ENCODE measurements around the gene HMG20A. TPM values are rescaled to one million over a fixed set of nuclear protein-coding genes. Genes with fewer than 3 reads are reported as not detected.
A peak's percentile ranks its signal among the peaks of the same experiment; 100 is the strongest.

The HMG20A gene
- total RNA-seq, 1 donor from 2014 or later, result 46.5 TPM

DNA sequence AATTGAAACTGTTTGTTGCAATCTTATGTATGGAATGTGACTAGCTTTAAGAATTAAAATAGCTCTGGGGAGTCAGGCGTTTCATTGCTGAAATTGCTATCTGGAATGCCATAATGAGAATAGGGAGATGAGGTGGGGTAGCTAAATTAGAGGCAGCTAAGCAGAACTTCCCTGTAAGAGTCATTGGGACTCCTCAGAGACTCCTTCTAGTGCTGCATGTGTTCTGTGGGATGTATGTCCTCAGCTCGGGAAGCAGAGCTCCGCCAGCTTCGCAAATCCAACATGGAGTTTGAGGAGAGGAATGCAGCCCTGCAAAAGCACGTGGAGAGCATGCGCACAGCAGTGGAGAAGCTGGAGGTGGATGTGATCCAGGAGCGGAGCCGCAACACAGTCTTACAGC, 57.4 kb downstream of the HMG20A start:
- Mint-ChIP-seq H3K4me3 (no peak overlapping the region), H3K36me3 (ENCODE audit: low read depth) (peaks cover 32% of the 10 kb centered on the region), H3K9me3 (no peaks in the 10 kb centered on the region), H3K27ac (no peak overlapping the region), H3K27me3 (ENCODE audit: insufficient read depth) (no peaks in the 10 kb centered on the region), H3K4me1 (ENCODE audit: low read depth) (peaks cover 10% of the 10 kb centered on the region)
- DNase-seq (ENCODE audit: low spot score), result no peak
- intact Hi-C loops (cut with micrococcal nuclease), result no loop called here

DNA sequence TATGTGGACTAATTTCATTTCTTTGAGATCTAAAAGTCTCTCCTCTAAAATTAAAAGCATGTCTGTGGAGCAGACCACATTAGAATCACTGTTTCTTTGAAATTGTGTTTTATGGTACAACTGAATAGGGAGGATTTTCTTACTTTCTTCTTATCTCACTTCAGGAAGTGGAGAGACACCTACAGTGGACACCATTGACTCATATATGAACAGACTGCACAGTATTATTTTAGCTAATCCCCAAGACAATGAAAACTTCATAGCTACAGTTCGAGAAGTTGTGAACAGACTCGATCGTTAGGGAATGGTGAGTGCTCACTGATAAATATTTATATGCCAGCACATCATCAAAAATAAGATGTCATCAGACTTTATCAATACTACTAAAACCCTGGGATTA, 58.3 kb downstream of the HMG20A start:
- intact Hi-C loops (cut with micrococcal nuclease), result no loop called here
- no peak for DNase-seq (ENCODE audit: low spot score)
- peaks cover 10% of the 10 kb centered on the region for H3K4me1 Mint-ChIP-seq (ENCODE audit: low read depth)
- H3K27me3 Mint-ChIP-seq (ENCODE audit: insufficient read depth), result no peaks in the 10 kb centered on the region
- peak overlapping the region; percentile 4 for H3K27ac Mint-ChIP-seq
- H3K36me3 Mint-ChIP-seq (ENCODE audit: low read depth), result peaks cover 30% of the 10 kb centered on the region
- H3K9me3 Mint-ChIP-seq, result no peaks in the 10 kb centered on the region
- no peak overlapping the region for H3K4me3 Mint-ChIP-seq

DNA sequence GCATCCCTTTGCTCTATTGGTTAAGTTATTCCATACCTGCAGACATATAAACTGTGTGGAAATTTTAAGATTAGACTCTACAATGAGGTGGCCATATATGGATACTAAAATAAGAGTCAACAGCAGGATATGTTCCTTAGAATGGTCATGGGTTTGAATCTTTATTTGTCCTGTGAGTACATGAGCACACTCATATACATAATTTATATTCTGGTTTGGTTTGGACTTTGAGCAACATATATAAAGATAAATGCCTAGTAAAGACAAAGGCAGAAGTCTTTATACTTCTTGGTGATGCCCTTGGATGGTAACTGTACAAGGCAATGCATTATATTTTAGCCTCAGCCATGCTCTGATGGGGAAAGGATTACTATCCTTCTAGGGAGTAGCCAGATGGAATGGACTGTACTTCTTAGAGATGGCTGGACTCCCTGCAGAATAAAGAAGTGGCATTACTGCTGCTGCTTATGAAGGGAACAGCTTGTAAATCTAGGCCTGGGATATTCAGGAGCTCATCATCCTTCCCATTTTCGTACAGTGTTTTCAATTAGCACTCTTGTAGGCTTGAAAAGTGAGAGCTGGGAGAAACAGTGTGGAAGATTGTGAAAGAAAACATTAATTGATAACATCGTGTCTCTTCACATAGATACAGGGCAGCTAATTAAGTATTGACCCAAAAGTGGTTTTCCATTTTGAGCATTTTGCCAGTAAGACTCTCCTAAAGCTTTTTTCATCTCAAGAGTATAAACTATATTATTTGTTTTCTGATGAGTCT, 60.4 kb downstream of the HMG20A start:
- H3K4me1 Mint-ChIP-seq (ENCODE audit: low read depth), result peaks cover 10% of the 10 kb centered on the region
- H3K4me3 Mint-ChIP-seq, result no peak overlapping the region
- H3K36me3 Mint-ChIP-seq (ENCODE audit: low read depth), result peaks cover 37% of the 10 kb centered on the region
- intact Hi-C loops (cut with micrococcal nuclease), result no loop called here
- no peaks in the 10 kb centered on the region for H3K9me3 Mint-ChIP-seq
- no peaks in the 10 kb centered on the region for H3K27me3 Mint-ChIP-seq (ENCODE audit: insufficient read depth)
- no peak overlapping the region for H3K27ac Mint-ChIP-seq
- no peak for DNase-seq (ENCODE audit: low spot score)

DNA sequence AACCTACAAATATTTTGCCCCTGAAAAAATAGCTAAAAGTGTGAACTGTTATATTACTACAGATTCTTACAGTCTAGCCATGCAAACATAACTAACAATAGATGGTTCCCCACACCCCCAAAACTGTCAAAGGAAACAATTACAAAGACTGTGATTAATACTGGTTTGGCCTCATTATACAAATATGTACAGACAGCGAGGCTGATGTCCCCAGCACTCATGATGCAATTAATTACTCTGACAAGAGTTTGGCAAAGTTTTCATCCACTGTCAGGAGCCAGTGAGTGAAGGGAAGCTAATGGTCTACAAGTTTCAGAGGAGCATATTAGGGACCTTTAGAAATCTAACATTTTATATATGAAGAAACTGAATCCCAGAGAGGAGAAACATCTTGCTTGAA, 61.0 kb downstream of the HMG20A start:
- Mint-ChIP-seq H3K9me3 (no peaks in the 10 kb centered on the region), H3K27ac (no peak overlapping the region), H3K27me3 (ENCODE audit: insufficient read depth) (no peaks in the 10 kb centered on the region), H3K4me3 (no peak overlapping the region), H3K4me1 (ENCODE audit: low read depth) (peaks cover 10% of the 10 kb centered on the region), H3K36me3 (ENCODE audit: low read depth) (peaks cover 37% of the 10 kb centered on the region)
- DNase-seq (ENCODE audit: low spot score), result no peak
- intact Hi-C loops (cut with micrococcal nuclease), result no loop called here

DNA sequence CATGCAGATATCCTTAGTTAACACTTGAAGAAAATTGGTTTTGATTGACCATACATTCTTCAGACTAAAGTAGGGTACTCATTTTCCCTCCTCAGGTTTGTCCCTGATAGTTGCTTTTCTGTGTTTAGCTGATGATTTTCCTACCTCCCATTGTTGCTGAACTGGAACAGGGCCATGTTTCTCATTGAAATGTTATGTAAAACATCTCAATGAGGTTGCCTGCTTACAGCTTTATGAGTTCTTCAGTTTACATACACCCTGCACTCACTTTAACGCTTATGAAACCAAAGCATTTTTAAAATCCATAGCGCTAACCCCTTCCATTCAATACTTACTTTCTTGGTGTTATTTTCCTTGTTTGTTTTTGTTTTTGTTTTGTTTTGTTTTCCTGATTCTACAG, 61.9 kb downstream of the HMG20A start:
- no peak overlapping the region for H3K4me3 Mint-ChIP-seq
- H3K27me3 Mint-ChIP-seq (ENCODE audit: insufficient read depth), result no peaks in the 10 kb centered on the region
- peaks cover 18% of the 10 kb centered on the region for H3K4me1 Mint-ChIP-seq (ENCODE audit: low read depth)
- no peak for DNase-seq (ENCODE audit: low spot score)
- peaks cover 40% of the 10 kb centered on the region for H3K36me3 Mint-ChIP-seq (ENCODE audit: low read depth)
- intact Hi-C loops (cut with micrococcal nuclease), result no loop called here
- no peak overlapping the region for H3K27ac Mint-ChIP-seq
- no peaks in the 10 kb centered on the region for H3K9me3 Mint-ChIP-seq

DNA sequence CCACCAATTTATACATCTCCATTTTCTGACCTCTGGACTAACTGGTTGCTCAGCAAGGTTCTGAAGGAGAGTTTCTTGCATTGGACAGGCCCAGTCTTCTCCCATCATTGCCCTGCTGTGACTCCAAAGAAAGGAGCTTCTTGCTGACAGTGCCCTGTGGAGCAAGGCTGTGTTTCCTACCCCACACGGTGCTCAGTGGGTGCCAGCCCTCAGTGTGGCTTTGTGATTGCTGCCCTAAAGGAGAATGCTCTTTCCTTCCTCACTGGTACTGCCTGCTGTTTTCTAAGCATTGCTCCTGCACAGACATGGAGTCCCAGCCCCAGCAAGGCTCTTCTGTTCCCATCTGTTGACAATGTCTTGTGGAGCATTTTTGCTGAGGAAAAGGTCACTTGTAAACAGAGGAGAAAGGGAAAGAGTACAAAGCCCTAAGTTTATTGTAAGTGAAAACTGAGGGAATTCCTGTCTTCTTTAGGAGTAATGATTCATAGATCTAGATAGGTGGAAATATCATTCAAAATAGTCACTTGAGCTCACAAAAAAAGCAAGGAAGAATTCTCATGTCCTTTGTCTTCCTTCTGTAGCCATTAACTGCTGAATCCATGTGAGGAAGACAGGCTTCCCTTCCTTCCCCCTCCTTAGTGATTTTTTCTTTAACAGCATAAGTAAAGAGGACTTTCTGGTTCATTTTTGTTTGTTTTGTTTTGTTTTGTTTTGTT, 62.9 kb downstream of the HMG20A start:
- H3K27ac Mint-ChIP-seq, result no peak overlapping the region
- intact Hi-C loops (cut with micrococcal nuclease), result no loop called here
- peaks cover 39% of the 10 kb centered on the region for H3K36me3 Mint-ChIP-seq (ENCODE audit: low read depth)
- no peak for DNase-seq (ENCODE audit: low spot score)
- peaks cover 24% of the 10 kb centered on the region for H3K4me1 Mint-ChIP-seq (ENCODE audit: low read depth)
- H3K27me3 Mint-ChIP-seq (ENCODE audit: insufficient read depth), result no peaks in the 10 kb centered on the region
- H3K4me3 Mint-ChIP-seq, result no peak overlapping the region
- no peaks in the 10 kb centered on the region for H3K9me3 Mint-ChIP-seq

DNA sequence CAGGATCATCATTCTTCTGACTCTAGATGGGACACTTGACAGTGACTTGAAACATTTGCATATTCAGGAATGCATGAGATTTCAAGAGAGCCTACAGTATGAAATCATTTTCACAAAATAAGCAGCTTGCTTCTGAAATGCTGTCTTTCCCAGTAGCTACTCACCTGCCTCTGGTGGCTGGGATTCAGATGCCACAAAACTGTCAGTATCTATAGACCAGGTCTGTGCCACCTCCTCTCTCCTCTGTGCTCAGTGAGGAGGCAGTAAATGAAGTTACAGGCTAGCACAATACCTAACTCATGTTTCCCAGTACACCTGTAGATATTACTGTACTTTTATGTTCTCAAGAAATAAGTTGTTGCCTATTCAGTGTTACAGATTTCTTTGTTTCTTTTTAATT, 64.3 kb downstream of the HMG20A start:
- H3K36me3 Mint-ChIP-seq (ENCODE audit: low read depth), result peaks cover 31% of the 10 kb centered on the region
- H3K4me1 Mint-ChIP-seq (ENCODE audit: low read depth), result peaks cover 16% of the 10 kb centered on the region
- DNase-seq (ENCODE audit: low spot score), result no peak
- no peaks in the 10 kb centered on the region for H3K9me3 Mint-ChIP-seq
- no peak overlapping the region for H3K27ac Mint-ChIP-seq
- no peaks in the 10 kb centered on the region for H3K27me3 Mint-ChIP-seq (ENCODE audit: insufficient read depth)
- H3K4me3 Mint-ChIP-seq, result no peak overlapping the region
- intact Hi-C loops (cut with micrococcal nuclease), result no loop called here

DNA sequence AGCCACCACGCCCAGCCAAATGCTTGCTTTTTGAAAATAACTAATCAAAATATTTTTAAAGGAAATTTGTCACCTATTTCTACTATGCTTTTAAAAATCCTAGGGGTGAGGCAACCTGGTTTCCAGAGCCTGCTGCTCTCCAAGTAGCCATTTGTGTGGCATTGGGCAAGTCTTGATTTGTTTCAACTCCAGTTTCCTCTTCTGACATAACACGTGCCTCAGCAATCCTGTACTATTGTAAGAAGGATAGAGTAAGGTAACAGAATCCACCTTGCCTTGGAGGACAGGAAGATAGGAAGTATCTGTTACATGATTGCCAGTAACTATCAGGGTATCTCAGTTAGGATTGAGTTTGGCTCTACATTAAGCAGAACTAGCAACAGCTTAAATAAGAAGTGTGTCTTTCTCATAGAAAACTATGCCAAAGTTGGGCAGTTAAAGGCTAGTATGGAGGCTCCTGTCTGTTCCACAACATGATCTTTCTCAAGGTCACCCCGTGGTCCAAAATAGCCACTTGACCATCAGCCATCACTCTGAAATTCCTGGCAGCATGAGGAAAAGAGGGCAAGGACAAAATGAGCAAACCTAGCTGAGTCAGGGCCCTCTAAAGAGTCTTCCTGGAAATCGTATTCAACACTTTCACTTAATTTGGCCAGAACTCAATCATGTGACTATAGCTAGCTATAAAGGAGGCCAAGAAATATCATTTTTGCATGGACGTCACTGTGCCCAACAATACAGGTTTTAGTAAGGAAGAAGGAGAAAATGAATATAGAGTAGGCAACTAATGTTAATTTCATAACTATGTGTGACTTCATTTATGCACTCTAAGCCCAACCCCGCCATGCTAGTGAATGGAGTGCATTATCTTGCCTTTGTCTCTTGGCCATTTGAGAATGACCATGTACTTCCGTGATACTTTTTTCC, 66.1 kb downstream of the HMG20A start:
- intact Hi-C loops (cut with micrococcal nuclease), result no loop called here
- Mint-ChIP-seq H3K36me3 (ENCODE audit: low read depth) (peaks cover 30% of the 10 kb centered on the region), H3K9me3 (no peaks in the 10 kb centered on the region), H3K27ac (no peak overlapping the region), H3K4me1 (ENCODE audit: low read depth) (peaks cover 16% of the 10 kb centered on the region), H3K4me3 (no peak overlapping the region), H3K27me3 (ENCODE audit: insufficient read depth) (no peaks in the 10 kb centered on the region)
- DNase-seq (ENCODE audit: low spot score), result no peak

DNA sequence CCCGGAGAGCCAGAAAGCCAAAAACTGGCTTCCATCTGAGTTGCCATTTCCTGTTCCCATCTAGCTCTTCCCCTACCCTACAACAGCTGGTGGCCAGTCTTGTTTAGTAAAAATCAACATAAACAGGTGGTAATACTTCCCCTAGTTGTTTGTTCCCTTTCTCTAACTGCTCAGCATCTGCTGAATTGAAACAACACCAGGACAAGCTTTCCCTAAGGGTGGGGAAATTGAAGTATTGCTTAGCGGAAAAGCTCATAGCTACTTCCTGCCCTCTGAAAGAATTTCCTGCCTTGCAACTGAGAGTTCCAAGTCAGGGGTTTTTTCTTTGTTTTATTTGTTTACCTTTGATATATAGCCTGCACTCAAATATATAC, 66.8 kb downstream of the HMG20A start:
- peaks cover 16% of the 10 kb centered on the region for H3K4me1 Mint-ChIP-seq (ENCODE audit: low read depth)

DNA sequence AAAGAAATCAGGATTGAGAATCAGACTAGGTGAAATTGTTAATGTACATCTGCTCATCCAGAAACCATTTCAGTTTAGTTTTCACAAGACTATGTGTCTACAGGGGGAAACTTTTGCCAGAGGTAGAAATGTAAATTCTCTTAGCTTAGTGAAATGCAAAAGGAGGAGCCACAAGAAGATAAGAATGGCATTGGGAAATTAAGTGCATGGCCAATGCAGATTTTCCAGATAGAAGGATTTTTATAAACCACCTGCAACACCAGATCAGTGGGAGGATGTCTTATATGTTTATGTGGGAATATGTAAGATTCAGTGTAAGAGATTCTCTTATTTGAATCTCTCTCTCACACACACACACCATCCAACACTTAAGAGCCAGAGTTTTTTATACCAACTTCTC, 67.2 kb downstream of the HMG20A start:
- Mint-ChIP-seq H3K4me1 (ENCODE audit: low read depth) (peaks cover 18% of the 10 kb centered on the region), H3K27ac (no peak overlapping the region), H3K9me3 (no peaks in the 10 kb centered on the region), H3K4me3 (no peak overlapping the region), H3K36me3 (ENCODE audit: low read depth) (peaks cover 26% of the 10 kb centered on the region), H3K27me3 (ENCODE audit: insufficient read depth) (no peaks in the 10 kb centered on the region)
- intact Hi-C loops (cut with micrococcal nuclease), result no loop called here
- no peak for DNase-seq (ENCODE audit: low spot score)

More for the DNA sequence above, 66.8 kb downstream of the HMG20A start:
- Mint-ChIP-seq H3K27ac (no peak overlapping the region), H3K36me3 (ENCODE audit: low read depth) (peaks cover 29% of the 10 kb centered on the region), H3K4me3 (no peak overlapping the region), H3K27me3 (ENCODE audit: insufficient read depth) (no peaks in the 10 kb centered on the region), H3K9me3 (no peaks in the 10 kb centered on the region)
- no peak for DNase-seq (ENCODE audit: low spot score)
- intact Hi-C loops (cut with micrococcal nuclease), result no loop called here

DNA sequence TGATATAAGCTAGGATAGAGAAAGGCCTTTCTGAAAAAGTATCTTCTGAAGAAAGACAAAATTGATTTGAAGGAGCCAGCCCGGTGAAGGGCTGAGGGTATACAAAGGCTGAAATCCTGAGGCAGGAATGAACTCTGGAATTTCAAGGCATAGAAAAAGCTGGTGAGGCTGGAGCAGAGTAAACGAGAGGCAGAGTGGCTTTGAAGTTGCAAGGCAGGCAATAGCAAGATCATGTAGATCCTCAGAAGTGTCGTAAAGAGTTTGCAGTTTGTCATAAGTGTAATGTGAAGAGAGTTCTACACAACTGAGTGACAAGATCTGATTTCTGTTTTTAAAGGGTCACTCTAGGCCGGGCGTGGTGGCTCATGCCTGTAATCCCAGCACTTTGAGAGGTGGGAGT, 69.0 kb downstream of the HMG20A start:
- intact Hi-C loops (cut with micrococcal nuclease), result loop anchor here (5.0 to 10.0 kb wide), 2 partner anchors 67 to 185 kb away; partner anchors contain the start of genes HMG20A and PEAK1
- no peak overlapping the region for H3K27ac Mint-ChIP-seq

DNA sequence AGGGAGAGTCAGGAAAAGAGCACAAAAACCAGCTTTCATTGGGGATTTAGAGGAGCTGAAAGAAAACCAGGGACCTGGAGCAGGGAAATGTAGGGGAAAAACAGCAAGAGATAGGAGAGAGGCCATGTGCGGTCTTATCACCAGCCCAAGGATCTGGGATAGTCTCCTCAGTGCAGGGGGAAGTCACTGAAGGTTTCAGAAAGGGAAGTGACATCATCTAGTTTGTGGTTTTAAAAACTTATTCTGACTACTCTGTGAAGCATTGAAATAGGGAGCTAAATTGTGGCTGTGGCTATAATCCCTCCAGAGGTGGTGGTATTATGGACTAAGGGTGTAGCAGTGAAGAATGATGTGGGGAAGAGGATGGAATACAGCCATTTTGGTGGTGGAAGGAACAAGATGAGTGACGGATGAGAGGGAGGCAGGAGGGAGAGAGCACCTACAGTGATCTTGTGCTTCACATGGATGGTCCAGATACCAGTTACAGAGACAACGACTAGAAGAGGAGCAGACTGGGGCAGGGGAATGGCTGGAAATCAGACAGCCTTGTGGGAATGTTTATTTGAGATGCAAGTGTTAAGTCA, 72.7 kb downstream of the HMG20A start:
- Mint-ChIP-seq H3K36me3 (ENCODE audit: low read depth) (peaks cover 7% of the 10 kb centered on the region), H3K4me3 (peak overlapping the region; percentile 2), H3K9me3 (no peaks in the 10 kb centered on the region), H3K4me1 (ENCODE audit: low read depth) (peaks cover 20% of the 10 kb centered on the region), H3K27me3 (ENCODE audit: insufficient read depth) (no peaks in the 10 kb centered on the region), H3K27ac (peak overlapping the region; percentile 42)
- intact Hi-C loops (cut with micrococcal nuclease), result loop anchor here (5.0 to 10.0 kb wide), 2 partner anchors 71 to 189 kb away; partner anchors contain the start of genes HMG20A and PEAK1
- no peak for DNase-seq (ENCODE audit: low spot score)

More for the DNA sequence above, 69.0 kb downstream of the HMG20A start:
- peaks cover 21% of the 10 kb centered on the region for H3K36me3 Mint-ChIP-seq (ENCODE audit: low read depth)
- H3K27me3 Mint-ChIP-seq (ENCODE audit: insufficient read depth), result no peaks in the 10 kb centered on the region
- no peaks in the 10 kb centered on the region for H3K9me3 Mint-ChIP-seq
- DNase-seq (ENCODE audit: low spot score), result no peak
- no peak overlapping the region for H3K4me3 Mint-ChIP-seq
- peaks cover 34% of the 10 kb centered on the region for H3K4me1 Mint-ChIP-seq (ENCODE audit: low read depth)
